ENCODE measurements around the gene MAP7D3. TPM values are rescaled to one million over a fixed set of nuclear protein-coding genes. Genes with fewer than 3 reads are reported as not detected.

MAP7D3 gene
- total RNA-seq, 1 experiment from 2014 or later: 15.0 TPM

DNA sequence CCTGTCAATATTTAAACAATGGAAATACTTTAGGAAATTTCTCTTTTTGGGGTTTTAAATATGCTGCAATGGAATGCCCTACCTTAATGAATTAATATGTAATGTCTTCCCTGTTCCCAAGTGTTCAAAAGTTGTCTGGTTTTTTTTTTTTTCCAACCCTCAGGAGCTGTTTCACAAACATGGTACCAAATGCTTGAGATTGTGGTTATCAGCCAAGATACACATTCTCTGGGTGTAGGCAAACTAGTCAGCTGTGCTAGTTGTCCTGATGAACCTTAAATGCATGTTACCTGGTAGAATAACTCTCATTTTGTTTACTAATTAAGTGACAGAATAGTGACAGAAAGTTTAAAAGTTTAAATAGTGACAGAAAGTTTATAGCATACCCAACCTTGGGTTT is 53.2 kb downstream of the MAP7D3 start:
- no peaks in the 10 kb centered on the region for H3K79me2 ChIP-seq (ENCODE audit: insufficient read depth, low read length)
- DNase-seq (ENCODE audit: low read depth, low spot score): no peak
- H3K9ac ChIP-seq (ENCODE audit: low read length): no peak overlapping the region
- H3K27ac ChIP-seq (ENCODE audit: low read depth, low read length): no peak overlapping the region
- no peaks in the 10 kb centered on the region for H3K36me3 ChIP-seq (ENCODE audit: control insufficient read depth in 1 of 2, insufficient read depth in 2 of 2, low read length in 2 of 2)
- intact Hi-C loops (cut with micrococcal nuclease): no loop called here
- CTCF ChIA-PET: no interaction called here
- H2AFZ ChIP-seq (ENCODE audit: low read depth, low read length, poor library complexity, severe bottlenecking): no peak overlapping the region
- RAD21 ChIA-PET (ENCODE audit: low non-redundant PET in 1 of 2, low total read pairs in 2 of 2, uncharacterized antibody in 2 of 2, unreplicated experiment in 2 of 2): no interaction called here
- ATAC-seq: no peak
- no peak overlapping the region for H3K4me2 ChIP-seq (ENCODE audit: low read length)
- no peaks in the 10 kb centered on the region for H3K27me3 ChIP-seq (ENCODE audit: insufficient read depth, low read length)
- H3K9me2 ChIP-seq (ENCODE audit: insufficient read depth): no peaks in the 10 kb centered on the region
- BruUV-seq (replicated peaks): no TSS peak
- POLR2A ChIA-PET: no interaction called here
- H3K9me3 ChIP-seq (ENCODE audit: control insufficient read depth in 1 of 2, insufficient read depth in 1 of 2, low read depth in 1 of 2, low read length in 2 of 2): no peaks in the 10 kb centered on the region
- no peak overlapping the region for H3K4me3 ChIP-seq (replicated peaks in 1 of 2; ENCODE audit: low read depth in 1 of 2, low read length in 2 of 2)
- no peaks in the 10 kb centered on the region for H4K20me1 ChIP-seq (ENCODE audit: insufficient read depth)
- TF ChIP-seq SP1 (IDR thresholded peaks at IDR 0.05; ENCODE audit: low read depth) (no peak), ZNF274 (IDR thresholded peaks at IDR 0.05; ENCODE audit: low read depth, low read length) (no peak), CEBPB (IDR thresholded peaks at IDR 0.05; ENCODE audit: low read depth) (no peak), RAD21 (IDR thresholded peaks at IDR 0.05; ENCODE audit: low read depth) (no peak), SRF (IDR thresholded peaks at IDR 0.05; ENCODE audit: low read depth) (no peak), REST (IDR thresholded peaks at IDR 0.05; ENCODE audit: low read depth) (no peak), JUND (IDR thresholded peaks at IDR 0.05) (no peak)
- TF ChIP-seq, protein P1, sequence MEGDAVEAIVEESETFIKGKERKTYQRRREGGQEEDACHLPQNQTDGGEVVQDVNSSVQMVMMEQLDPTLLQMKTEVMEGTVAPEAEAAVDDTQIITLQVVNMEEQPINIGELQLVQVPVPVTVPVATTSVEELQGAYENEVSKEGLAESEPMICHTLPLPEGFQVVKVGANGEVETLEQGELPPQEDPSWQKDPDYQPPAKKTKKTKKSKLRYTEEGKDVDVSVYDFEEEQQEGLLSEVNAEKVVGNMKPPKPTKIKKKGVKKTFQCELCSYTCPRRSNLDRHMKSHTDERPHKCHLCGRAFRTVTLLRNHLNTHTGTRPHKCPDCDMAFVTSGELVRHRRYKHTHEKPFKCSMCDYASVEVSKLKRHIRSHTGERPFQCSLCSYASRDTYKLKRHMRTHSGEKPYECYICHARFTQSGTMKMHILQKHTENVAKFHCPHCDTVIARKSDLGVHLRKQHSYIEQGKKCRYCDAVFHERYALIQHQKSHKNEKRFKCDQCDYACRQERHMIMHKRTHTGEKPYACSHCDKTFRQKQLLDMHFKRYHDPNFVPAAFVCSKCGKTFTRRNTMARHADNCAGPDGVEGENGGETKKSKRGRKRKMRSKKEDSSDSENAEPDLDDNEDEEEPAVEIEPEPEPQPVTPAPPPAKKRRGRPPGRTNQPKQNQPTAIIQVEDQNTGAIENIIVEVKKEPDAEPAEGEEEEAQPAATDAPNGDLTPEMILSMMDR (IDR thresholded peaks at IDR 0.05 in 2 of 3, conservative IDR thresholded peaks at IDR 0.05 in 1 of 3; ENCODE audit: borderline replicate concordance in 1 of 3, insufficient read depth in 1 of 3, low read depth in 2 of 3, low read length in 2 of 3): no peak
- H3K4me1 ChIP-seq (ENCODE audit: control insufficient read depth in 1 of 2, insufficient read depth in 2 of 2, low read length in 2 of 2): no peaks in the 10 kb centered on the region

Measured in HCT116 (cell line).